Measurements from ENCODE around the gene COL27A1.

Gene COL27A1

DNA sequence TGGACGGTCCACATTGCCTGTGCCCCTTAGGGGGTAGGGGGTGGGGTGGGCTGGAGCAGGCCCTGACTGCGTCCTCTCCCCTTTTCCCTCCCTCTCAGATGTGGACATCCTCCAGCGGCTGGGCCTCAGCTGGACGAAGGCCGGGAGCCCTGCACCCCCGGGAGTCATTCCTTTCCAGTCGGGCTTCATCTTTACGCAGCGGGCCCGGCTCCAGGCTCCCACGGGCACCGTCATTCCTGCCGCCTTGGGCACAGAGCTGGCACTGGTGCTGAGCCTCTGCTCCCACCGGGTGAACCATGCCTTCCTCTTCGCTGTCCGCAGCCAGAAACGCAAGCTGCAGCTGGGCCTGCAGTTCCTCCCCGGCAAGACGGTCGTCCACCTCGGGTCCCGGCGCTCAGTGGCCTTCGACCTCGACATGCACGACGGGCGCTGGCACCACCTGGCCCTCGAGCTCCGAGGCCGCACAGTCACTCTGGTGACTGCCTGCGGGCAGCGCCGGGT lies 12.3 kb downstream of the COL27A1 start (continued):
- TF ChIP-seq, protein P1, sequence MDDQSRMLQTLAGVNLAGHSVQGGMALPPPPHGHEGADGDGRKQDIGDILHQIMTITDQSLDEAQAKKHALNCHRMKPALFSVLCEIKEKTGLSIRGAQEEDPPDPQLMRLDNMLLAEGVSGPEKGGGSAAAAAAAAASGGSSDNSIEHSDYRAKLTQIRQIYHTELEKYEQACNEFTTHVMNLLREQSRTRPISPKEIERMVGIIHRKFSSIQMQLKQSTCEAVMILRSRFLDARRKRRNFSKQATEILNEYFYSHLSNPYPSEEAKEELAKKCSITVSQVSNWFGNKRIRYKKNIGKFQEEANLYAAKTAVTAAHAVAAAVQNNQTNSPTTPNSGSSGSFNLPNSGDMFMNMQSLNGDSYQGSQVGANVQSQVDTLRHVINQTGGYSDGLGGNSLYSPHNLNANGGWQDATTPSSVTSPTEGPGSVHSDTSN (CRISPR knock-in tag; IDR thresholded peaks at IDR 0.05) = no peak
- TF ChIP-seq ZNF146 (tag by site-specific recombination; IDR thresholded peaks at IDR 0.05) = no peak

DNA sequence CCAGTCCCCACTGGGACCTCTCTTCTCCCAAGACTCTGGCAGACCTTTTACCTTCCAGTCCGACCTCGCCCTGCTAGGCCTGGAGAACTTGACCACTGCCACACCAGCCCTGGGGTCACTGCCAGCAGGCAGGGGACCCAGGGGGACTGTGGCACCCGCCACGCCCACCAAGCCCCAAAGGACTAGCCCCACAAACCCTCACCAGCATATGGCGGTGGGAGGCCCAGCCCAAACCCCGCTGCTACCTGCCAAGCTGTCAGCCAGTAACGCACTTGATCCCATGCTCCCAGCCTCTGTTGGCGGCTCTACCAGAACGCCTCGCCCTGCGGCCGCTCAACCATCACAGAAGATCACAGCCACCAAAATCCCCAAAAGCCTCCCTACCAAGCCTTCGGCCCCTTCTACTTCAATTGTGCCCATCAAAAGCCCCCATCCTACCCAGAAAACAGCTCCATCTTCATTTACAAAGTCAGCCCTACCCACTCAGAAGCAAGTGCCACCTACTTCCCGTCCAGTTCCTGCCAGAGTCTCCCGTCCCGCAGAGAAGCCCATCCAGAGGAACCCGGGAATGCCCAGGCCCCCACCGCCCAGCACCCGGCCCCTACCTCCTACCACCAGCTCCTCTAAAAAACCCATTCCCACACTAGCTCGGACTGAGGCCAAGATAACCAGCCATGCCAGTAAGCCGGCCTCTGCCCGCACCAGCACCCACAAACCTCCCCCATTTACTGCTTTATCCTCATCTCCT lies 13.1 kb downstream of the COL27A1 start:
- Histone ChIP-seq H3K9me3 (ENCODE audit: control insufficient read depth, insufficient read depth, low read depth, low read length) (no peaks in the 10 kb centered on the region), H3K4me1 (ENCODE audit: control insufficient read depth, insufficient read depth, low read length) (no peaks in the 10 kb centered on the region), H3K27ac (ENCODE audit: extremely low read depth, low read depth, low read length) (no peak overlapping the region), H3K4me3 (ENCODE audit: low read depth, low read length) (no peak overlapping the region), H3K36me3 (ENCODE audit: control insufficient read depth in 2 of 2, insufficient read depth in 1 of 2, low read length in 2 of 2) (no peaks in the 10 kb centered on the region; a peak in 1 of 3 replicates)
- POLR2A ChIA-PET = no interaction called here
- TF ChIP-seq ZNF155 (tag by site-specific recombination; IDR thresholded peaks at IDR 0.05) = no peak
- TF ChIP-seq, protein P2, sequence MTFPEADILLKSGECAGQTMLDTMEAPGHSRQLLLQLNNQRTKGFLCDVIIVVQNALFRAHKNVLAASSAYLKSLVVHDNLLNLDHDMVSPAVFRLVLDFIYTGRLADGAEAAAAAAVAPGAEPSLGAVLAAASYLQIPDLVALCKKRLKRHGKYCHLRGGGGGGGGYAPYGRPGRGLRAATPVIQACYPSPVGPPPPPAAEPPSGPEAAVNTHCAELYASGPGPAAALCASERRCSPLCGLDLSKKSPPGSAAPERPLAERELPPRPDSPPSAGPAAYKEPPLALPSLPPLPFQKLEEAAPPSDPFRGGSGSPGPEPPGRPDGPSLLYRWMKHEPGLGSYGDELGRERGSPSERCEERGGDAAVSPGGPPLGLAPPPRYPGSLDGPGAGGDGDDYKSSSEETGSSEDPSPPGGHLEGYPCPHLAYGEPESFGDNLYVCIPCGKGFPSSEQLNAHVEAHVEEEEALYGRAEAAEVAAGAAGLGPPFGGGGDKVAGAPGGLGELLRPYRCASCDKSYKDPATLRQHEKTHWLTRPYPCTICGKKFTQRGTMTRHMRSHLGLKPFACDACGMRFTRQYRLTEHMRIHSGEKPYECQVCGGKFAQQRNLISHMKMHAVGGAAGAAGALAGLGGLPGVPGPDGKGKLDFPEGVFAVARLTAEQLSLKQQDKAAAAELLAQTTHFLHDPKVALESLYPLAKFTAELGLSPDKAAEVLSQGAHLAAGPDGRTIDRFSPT (tag by site-specific recombination; IDR thresholded peaks at IDR 0.05) = no peak
- TF ChIP-seq ZNF266 (tag by site-specific recombination; IDR thresholded peaks at IDR 0.05; ENCODE audit: low read depth) = no peak
- no peak for TF ChIP-seq ZNF19 (tag by site-specific recombination; IDR thresholded peaks at IDR 0.05; ENCODE audit: low read depth)
- TF ChIP-seq, protein P3, sequence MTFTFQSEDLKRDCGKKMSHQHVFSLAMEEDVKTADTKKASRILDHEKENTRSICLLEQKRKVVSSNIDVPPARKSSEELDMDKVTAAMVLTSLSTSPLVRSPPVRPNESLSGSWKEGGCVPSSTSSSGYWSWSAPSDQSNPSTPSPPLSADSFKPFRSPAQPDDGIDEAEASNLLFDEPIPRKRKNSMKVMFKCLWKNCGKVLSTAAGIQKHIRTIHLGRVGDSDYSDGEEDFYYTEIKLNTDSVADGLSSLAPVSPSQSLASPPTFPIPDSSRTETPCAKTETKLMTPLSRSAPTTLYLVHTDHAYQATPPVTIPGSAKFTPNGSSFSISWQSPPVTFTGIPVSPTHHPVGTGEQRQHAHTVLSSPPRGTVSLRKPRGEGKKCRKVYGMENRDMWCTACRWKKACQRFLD (tag by site-specific recombination; IDR thresholded peaks at IDR 0.05) = no peak
- no peak for TF ChIP-seq ZNF549 (tag by site-specific recombination; IDR thresholded peaks at IDR 0.05)
- TF ChIP-seq, protein P4, sequence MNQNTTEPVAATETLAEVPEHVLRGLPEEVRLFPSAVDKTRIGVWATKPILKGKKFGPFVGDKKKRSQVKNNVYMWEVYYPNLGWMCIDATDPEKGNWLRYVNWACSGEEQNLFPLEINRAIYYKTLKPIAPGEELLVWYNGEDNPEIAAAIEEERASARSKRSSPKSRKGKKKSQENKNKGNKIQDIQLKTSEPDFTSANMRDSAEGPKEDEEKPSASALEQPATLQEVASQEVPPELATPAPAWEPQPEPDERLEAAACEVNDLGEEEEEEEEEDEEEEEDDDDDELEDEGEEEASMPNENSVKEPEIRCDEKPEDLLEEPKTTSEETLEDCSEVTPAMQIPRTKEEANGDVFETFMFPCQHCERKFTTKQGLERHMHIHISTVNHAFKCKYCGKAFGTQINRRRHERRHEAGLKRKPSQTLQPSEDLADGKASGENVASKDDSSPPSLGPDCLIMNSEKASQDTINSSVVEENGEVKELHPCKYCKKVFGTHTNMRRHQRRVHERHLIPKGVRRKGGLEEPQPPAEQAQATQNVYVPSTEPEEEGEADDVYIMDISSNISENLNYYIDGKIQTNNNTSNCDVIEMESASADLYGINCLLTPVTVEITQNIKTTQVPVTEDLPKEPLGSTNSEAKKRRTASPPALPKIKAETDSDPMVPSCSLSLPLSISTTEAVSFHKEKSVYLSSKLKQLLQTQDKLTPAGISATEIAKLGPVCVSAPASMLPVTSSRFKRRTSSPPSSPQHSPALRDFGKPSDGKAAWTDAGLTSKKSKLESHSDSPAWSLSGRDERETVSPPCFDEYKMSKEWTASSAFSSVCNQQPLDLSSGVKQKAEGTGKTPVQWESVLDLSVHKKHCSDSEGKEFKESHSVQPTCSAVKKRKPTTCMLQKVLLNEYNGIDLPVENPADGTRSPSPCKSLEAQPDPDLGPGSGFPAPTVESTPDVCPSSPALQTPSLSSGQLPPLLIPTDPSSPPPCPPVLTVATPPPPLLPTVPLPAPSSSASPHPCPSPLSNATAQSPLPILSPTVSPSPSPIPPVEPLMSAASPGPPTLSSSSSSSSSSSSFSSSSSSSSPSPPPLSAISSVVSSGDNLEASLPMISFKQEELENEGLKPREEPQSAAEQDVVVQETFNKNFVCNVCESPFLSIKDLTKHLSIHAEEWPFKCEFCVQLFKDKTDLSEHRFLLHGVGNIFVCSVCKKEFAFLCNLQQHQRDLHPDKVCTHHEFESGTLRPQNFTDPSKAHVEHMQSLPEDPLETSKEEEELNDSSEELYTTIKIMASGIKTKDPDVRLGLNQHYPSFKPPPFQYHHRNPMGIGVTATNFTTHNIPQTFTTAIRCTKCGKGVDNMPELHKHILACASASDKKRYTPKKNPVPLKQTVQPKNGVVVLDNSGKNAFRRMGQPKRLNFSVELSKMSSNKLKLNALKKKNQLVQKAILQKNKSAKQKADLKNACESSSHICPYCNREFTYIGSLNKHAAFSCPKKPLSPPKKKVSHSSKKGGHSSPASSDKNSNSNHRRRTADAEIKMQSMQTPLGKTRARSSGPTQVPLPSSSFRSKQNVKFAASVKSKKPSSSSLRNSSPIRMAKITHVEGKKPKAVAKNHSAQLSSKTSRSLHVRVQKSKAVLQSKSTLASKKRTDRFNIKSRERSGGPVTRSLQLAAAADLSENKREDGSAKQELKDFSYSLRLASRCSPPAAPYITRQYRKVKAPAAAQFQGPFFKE (tag by site-specific recombination; IDR thresholded peaks at IDR 0.05; ENCODE audit: borderline replicate concordance) = no peak
- no peak for TF ChIP-seq MYNN (tag by site-specific recombination; IDR thresholded peaks at IDR 0.05; ENCODE audit: borderline replicate concordance)
- no peak for TF ChIP-seq ZNF112 (tag by site-specific recombination; IDR thresholded peaks at IDR 0.05)
- TF ChIP-seq ZNF423 (tag by site-specific recombination; IDR thresholded peaks at IDR 0.05) = no peak
- no peak for TF ChIP-seq ZNF157 (tag by site-specific recombination; IDR thresholded peaks at IDR 0.05)
- CTCF ChIA-PET = interaction anchor here (0.6 kb wide), 1 partner anchor 93 kb away, joined by 3 read pairs; no protein-coding TSS in a partner anchor

Data from HEK293 (cell line).